ENCODE data around the gene SLX9.

- TF ChIP-seq MAX (IDR thresholded peaks at IDR 0.05; ENCODE audit: low read depth) (no peak), TCF12 (IDR thresholded peaks at IDR 0.05) (no peak), ZBTB33 (IDR thresholded peaks at IDR 0.05; ENCODE audit: borderline replicate concordance, low read depth) (no peak)
These were observed 15.0 kb upstream of the SLX9 start for GRCh38 chr21:44924606-44925377.

Measured in SK-N-SH (cell line).